ENCODE measurements around the gene BTLA.

DNA sequence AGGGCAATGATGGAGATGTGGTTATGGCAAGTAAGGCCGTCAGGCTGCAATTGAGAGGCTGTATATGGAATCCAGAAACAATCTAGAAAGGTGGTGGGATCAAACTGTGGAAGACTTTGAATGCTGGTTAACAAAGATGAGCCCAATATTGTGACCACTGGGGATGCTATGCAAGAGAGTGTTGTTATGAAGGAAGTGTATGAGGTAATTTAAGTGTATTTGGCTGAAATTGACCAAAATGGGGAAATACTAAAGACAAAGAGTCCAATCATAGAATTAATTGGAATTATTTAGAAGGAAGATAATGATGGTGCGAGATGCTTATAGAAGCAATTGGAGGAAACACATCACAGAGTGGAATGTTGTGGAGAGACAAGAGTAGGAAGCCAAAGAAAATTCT lies 24.5 kb downstream of the BTLA start:
- TF ChIP-seq, protein P1, sequence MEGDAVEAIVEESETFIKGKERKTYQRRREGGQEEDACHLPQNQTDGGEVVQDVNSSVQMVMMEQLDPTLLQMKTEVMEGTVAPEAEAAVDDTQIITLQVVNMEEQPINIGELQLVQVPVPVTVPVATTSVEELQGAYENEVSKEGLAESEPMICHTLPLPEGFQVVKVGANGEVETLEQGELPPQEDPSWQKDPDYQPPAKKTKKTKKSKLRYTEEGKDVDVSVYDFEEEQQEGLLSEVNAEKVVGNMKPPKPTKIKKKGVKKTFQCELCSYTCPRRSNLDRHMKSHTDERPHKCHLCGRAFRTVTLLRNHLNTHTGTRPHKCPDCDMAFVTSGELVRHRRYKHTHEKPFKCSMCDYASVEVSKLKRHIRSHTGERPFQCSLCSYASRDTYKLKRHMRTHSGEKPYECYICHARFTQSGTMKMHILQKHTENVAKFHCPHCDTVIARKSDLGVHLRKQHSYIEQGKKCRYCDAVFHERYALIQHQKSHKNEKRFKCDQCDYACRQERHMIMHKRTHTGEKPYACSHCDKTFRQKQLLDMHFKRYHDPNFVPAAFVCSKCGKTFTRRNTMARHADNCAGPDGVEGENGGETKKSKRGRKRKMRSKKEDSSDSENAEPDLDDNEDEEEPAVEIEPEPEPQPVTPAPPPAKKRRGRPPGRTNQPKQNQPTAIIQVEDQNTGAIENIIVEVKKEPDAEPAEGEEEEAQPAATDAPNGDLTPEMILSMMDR (IDR thresholded peaks at IDR 0.05), result no peak
- no peak for TF ChIP-seq POLR2A (IDR thresholded peaks at IDR 0.05)
